NCI-H1105 (cell line): ENCODE results near the gene GTPBP2.
"Not testable (repeated sequence)": the region's sequence is repeated elsewhere in the genome, so short reads cannot be mapped to it uniquely, and the experiment has no call there.

Experiments used
- DNase-seq: peaks from one replicate; lab custom pipeline; 2025; lab: John Stamatoyannopoulos, UW

The GTPBP2 gene

GRCh38 chr6:43629104-43629504 is at the start of gene GTPBP2:
Gene GTPBP2, minus strand, starts transcription at chr6:43629264. Its CDS starts 102 bp downstream, at chr6:43629162.
- DNase-seq: peak; percentile 99

GRCh38 chr6:43678341-43678740 is 49.3 kb upstream of the GTPBP2 start:
- DNase-seq: no peak

- no peak for DNase-seq
Measured at GRCh38 chr6:43677759-43678158, 48.7 kb upstream of the GTPBP2 start.

- no peak for DNase-seq
Measured at GRCh38 chr6:43676962-43677606, 48.0 kb upstream of the GTPBP2 start.

GRCh38 chr6:43674921-43675320 is 45.9 kb upstream of the GTPBP2 start:
- no peak for DNase-seq

GRCh38 chr6:43674291-43674690 is 45.2 kb upstream of the GTPBP2 start:
- DNase-seq: no peak

- no peak for DNase-seq
Measured at GRCh38 chr6:43673444-43674084, 44.5 kb upstream of the GTPBP2 start.

- DNase-seq: no peak
Measured at GRCh38 chr6:43671801-43672690, 43.0 kb upstream of the GTPBP2 start.

GRCh38 chr6:43671011-43671800 is 42.1 kb upstream of the GTPBP2 start:
- DNase-seq: no peak

- DNase-seq: no peak
Measured at GRCh38 chr6:43670623-43670986, 41.5 kb upstream of the GTPBP2 start.

GRCh38 chr6:43669922-43670622 is 41.0 kb upstream of the GTPBP2 start:
- DNase-seq: no peak

GRCh38 chr6:43669050-43669921 is 40.2 kb upstream of the GTPBP2 start:
- no peak for DNase-seq

- DNase-seq: peak; percentile 62
Measured at GRCh38 chr6:43668151-43669028, 39.3 kb upstream of the GTPBP2 start.

GRCh38 chr6:43667245-43668150 is 38.4 kb upstream of the GTPBP2 start:
- peak; percentile 59 for DNase-seq

GRCh38 chr6:43666196-43666920 is 37.3 kb upstream of the GTPBP2 start:
- no peak for DNase-seq

- DNase-seq: no peak
Measured at GRCh38 chr6:43665376-43665775, 36.3 kb upstream of the GTPBP2 start.

GRCh38 chr6:43662948-43663347 is 33.9 kb upstream of the GTPBP2 start:
- not testable (repeated sequence) for DNase-seq

GRCh38 chr6:43658161-43658560 is 29.1 kb upstream of the GTPBP2 start:
- no peak for DNase-seq
